ENCODE data around the gene SNRNP25.

GRCh38 chr16:72561-73548 lies 19.2 kb downstream of the SNRNP25 start, which contains the start of gene RHBDF1:
- TF ChIP-seq, protein P1, sequence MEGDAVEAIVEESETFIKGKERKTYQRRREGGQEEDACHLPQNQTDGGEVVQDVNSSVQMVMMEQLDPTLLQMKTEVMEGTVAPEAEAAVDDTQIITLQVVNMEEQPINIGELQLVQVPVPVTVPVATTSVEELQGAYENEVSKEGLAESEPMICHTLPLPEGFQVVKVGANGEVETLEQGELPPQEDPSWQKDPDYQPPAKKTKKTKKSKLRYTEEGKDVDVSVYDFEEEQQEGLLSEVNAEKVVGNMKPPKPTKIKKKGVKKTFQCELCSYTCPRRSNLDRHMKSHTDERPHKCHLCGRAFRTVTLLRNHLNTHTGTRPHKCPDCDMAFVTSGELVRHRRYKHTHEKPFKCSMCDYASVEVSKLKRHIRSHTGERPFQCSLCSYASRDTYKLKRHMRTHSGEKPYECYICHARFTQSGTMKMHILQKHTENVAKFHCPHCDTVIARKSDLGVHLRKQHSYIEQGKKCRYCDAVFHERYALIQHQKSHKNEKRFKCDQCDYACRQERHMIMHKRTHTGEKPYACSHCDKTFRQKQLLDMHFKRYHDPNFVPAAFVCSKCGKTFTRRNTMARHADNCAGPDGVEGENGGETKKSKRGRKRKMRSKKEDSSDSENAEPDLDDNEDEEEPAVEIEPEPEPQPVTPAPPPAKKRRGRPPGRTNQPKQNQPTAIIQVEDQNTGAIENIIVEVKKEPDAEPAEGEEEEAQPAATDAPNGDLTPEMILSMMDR (IDR thresholded peaks at IDR 0.05; ENCODE audit: low read length), result no peak
- no peak for TF ChIP-seq EZH2 (IDR thresholded peaks at IDR 0.05; ENCODE audit: borderline replicate concordance, low read length)
